A549 (cell line): ENCODE measurements around the gene ARAP3.

ENCODE experiments used
- EP300 ChIP-seq, 2 experiments: fragments of >200 bp; sonication (Bioruptor Twin); formaldehyde crosslinking; IDR thresholded peaks; 2 replicates in 1 of 2; 3 replicates in 1 of 2; pipeline ENCODE4 v1.6.1; 2016 to 2017
- HOXB13 ChIP-seq: fragments of 250-450 bp; sonication (Bioruptor Pico); IDR thresholded peaks from 2 replicates; pipeline ENCODE4 v1.5.0; 2020; ENCODE audit warnings: low read depth, mild to moderate bottlenecking, moderate library complexity
- RAD21 ChIP-seq, 2 experiments: fragments of >200 bp in 1 of 2; sonication (Bioruptor Twin) in 1 of 2; formaldehyde crosslinking in 1 of 2; IDR thresholded peaks in 1 of 2; conservative IDR thresholded peaks in 1 of 2; 2 replicates in 1 of 2; 3 replicates in 1 of 2; pipeline ENCODE4 v1.6.1; 2012 to 2018; ENCODE audit warnings: inconsistent platforms in 1 of 2
- TF ChIP-seq, protein P1 (sequence below): fragments of >200 bp; sonication (Bioruptor Twin); formaldehyde crosslinking; IDR thresholded peaks from 3 replicates; pipeline ENCODE4 v1.5.1; 2016
- TF ChIP-seq, protein P2 (sequence below): IDR thresholded peaks from 2 replicates; pipeline ENCODE4 v1.6.1; 2012

DNA sequence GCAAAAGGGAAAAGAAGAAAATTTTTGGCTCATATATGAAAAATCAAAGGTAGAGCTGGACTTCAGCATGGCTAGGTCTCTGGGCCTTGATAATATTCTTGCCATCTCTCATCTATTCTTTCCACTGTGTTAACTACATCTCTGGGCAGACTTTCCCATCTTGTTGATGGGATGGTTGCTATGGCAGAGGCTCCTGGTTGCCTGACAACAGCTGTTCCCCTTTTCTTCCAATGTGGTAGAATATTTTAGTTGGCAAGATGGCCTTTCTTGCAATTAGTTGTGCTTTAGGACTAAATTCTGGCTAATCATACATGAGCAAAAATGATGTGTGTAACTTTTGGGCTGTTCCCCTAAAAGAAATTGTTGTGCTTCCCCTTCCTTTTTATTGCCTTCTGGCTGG lies 40.2 kb upstream of the ARAP3 start:
- TF ChIP-seq, protein P1, sequence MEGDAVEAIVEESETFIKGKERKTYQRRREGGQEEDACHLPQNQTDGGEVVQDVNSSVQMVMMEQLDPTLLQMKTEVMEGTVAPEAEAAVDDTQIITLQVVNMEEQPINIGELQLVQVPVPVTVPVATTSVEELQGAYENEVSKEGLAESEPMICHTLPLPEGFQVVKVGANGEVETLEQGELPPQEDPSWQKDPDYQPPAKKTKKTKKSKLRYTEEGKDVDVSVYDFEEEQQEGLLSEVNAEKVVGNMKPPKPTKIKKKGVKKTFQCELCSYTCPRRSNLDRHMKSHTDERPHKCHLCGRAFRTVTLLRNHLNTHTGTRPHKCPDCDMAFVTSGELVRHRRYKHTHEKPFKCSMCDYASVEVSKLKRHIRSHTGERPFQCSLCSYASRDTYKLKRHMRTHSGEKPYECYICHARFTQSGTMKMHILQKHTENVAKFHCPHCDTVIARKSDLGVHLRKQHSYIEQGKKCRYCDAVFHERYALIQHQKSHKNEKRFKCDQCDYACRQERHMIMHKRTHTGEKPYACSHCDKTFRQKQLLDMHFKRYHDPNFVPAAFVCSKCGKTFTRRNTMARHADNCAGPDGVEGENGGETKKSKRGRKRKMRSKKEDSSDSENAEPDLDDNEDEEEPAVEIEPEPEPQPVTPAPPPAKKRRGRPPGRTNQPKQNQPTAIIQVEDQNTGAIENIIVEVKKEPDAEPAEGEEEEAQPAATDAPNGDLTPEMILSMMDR, result no peak
- no peak for TF ChIP-seq EP300 (IDR thresholded peaks at IDR 0.05)
- no peak for TF ChIP-seq HOXB13 (CRISPR knock-in tag)
- no peak for TF ChIP-seq RAD21 (conservative IDR thresholded peaks at IDR 0.05 in 1 of 2, IDR thresholded peaks at IDR 0.05 in 1 of 2)
- TF ChIP-seq, protein P2, sequence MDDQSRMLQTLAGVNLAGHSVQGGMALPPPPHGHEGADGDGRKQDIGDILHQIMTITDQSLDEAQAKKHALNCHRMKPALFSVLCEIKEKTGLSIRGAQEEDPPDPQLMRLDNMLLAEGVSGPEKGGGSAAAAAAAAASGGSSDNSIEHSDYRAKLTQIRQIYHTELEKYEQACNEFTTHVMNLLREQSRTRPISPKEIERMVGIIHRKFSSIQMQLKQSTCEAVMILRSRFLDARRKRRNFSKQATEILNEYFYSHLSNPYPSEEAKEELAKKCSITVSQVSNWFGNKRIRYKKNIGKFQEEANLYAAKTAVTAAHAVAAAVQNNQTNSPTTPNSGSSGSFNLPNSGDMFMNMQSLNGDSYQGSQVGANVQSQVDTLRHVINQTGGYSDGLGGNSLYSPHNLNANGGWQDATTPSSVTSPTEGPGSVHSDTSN, result no peak
